Measurements from ENCODE around the gene RUFY4. TPM values are rescaled to one million over a fixed set of nuclear protein-coding genes. Genes with fewer than 3 reads are reported as not detected.
"Not testable (repeated sequence)": the region's sequence is repeated elsewhere in the genome, so short reads cannot be mapped to it uniquely, and the experiment has no call there.

RUFY4 gene
- total RNA-seq, 4 donors from 2014 or later: 0.25 TPM; not detected in 3

GRCh38 chr2:218033208-218033589 lies 35.9 kb upstream of the RUFY4 start:
- in situ Hi-C loops (cut with MboI; ENCODE audit: low sequenced_read_pairs in 4 of 4): no loop called here
- no peak for ATAC-seq
- Histone ChIP-seq H3K4me1 (peaks cover 13 to 15% of the 10 kb centered on the region in 2 donors), H3K27ac (no peak overlapping the region), H3K27me3 (no peaks in the 10 kb centered on the region), H3K4me3 (no peak overlapping the region), H3K9me3 (no peaks in the 10 kb centered on the region), H3K36me3 (no peaks in the 10 kb centered on the region)
- DNase-seq: no peak
- intact Hi-C loops (cut with DNase I; ENCODE audit: low total_unique reads): no loop called here
- TF ChIP-seq, protein P1, sequence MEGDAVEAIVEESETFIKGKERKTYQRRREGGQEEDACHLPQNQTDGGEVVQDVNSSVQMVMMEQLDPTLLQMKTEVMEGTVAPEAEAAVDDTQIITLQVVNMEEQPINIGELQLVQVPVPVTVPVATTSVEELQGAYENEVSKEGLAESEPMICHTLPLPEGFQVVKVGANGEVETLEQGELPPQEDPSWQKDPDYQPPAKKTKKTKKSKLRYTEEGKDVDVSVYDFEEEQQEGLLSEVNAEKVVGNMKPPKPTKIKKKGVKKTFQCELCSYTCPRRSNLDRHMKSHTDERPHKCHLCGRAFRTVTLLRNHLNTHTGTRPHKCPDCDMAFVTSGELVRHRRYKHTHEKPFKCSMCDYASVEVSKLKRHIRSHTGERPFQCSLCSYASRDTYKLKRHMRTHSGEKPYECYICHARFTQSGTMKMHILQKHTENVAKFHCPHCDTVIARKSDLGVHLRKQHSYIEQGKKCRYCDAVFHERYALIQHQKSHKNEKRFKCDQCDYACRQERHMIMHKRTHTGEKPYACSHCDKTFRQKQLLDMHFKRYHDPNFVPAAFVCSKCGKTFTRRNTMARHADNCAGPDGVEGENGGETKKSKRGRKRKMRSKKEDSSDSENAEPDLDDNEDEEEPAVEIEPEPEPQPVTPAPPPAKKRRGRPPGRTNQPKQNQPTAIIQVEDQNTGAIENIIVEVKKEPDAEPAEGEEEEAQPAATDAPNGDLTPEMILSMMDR (IDR thresholded peaks at IDR 0.05 in 4 of 5, conservative IDR thresholded peaks at IDR 0.05 in 1 of 5): no peak
- no peak for TF ChIP-seq POLR2A (IDR thresholded peaks at IDR 0.05)

- peak in 1 of 2 donors; percentile 12 for DNase-seq
- H3K36me3 ChIP-seq: no peaks in the 10 kb centered on the region
- TF ChIP-seq POLR2A (IDR thresholded peaks at IDR 0.05): no peak
- TF ChIP-seq, protein P1 (IDR thresholded peaks at IDR 0.05 in 4 of 5, conservative IDR thresholded peaks at IDR 0.05 in 1 of 5): no peak
- no peak overlapping the region for H3K4me3 ChIP-seq
- H3K27me3 ChIP-seq: no peaks in the 10 kb centered on the region
- peaks cover 11 to 16% of the 10 kb centered on the region in 2 donors for H3K4me1 ChIP-seq
- intact Hi-C loops (cut with DNase I; ENCODE audit: low total_unique reads) (loop anchor here (2.0 kb wide), 3 partner anchors 23 to 247 kb away; no protein-coding TSS in a partner anchor), in situ Hi-C loops (cut with MboI; ENCODE audit: low sequenced_read_pairs in 4 of 4) (no loop called here)
- no peak for ATAC-seq
- H3K27ac ChIP-seq: no peak overlapping the region
- no peaks in the 10 kb centered on the region for H3K9me3 ChIP-seq
These were observed 35.2 kb upstream of the RUFY4 start for GRCh38 chr2:218033590-218034496.

DNA sequence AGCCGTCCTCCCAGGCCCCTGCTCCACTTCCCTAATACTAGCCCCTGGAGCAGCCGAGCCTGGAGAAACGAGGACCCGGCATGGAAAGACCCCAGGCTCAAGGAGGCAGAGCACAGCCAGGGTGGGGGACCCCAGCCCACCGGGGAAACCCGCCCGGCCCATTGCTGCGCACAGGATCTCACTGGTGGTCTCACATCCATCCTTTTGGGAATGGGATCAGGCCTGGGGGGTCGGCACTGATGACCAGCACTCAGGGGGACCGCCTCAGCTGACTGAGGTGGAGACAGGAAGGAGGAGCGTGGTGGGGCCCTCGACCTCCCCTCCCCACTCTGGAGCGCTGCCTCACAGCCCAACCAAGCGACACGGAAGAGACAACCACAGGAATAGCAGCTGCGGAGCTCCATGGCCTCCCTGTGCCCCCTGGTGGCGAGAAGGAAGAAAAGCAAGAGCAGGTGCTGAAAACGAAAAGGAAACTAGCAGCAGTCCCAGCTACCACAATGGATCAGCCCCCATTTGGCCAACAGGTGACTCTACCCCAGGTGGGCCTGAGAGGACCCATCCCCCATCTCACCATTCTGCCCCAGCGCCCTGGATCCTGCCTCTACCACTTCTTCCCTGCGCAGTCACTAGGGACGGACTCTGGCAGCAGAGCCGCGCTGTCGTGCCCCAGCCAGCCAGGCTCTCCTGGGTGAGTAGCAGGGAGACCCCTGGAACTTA lies 34.4 kb upstream of the RUFY4 start:
- TF ChIP-seq, protein P1 (IDR thresholded peaks at IDR 0.05 in 4 of 5, conservative IDR thresholded peaks at IDR 0.05 in 1 of 5): peak; percentile 43 to 84 (median 65)
- ATAC-seq: peak; percentile 86 to 93
- H3K27ac ChIP-seq; H3K9me3 ChIP-seq; H3K27me3 ChIP-seq; H3K36me3 ChIP-seq; in situ Hi-C loops (cut with MboI; ENCODE audit: low sequenced_read_pairs in 4 of 4): not testable (repeated sequence)
- DNase-seq: peak in 1 of 2 donors; percentile 64
- intact Hi-C loops (cut with DNase I; ENCODE audit: low total_unique reads): loop anchor here (2.0 kb wide), 3 partner anchors 24 to 248 kb away; no protein-coding TSS in a partner anchor
- Histone ChIP-seq H3K4me3 (peak overlapping the region; percentile 16 to 38 (median 34)), H3K4me1 (peaks cover 6 to 13% of the 10 kb centered on the region in 2 donors)

DNA sequence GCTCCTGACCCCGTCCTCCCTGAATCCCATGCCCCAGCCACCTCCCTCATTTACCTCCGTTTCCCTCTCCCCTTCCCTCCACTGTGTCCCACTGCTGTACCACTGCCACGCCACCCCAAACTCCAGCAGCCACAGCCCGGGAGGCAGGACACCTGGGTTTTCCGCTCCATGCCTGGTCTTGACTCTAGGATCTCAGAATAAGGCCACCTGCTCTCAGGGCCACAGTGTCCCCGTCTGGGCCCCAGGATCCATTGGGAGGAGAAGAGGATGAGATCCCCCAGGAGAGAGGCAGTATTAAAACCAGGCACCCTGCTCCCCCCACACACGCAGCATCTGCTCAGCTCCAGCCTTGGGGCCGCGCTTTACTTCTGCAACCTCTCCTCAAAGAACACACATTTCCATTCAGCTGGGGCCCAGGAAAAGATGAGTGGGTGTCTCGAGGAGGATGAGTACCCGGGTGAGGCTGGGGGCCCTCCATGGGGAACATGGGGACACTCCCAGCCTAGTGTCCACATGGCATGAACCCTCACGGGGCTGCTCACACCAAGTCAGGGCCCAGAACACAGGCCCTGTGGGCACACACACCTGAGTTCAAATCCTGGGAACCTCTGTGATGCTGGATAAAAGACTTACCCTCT lies 33.5 kb upstream of the RUFY4 start:
- Histone ChIP-seq H3K9me3 (no peaks in the 10 kb centered on the region), H3K27ac (no peak overlapping the region), H3K4me3 (no peak overlapping the region), H3K36me3 (no peaks in the 10 kb centered on the region), H3K4me1 (peaks cover 4 to 13% of the 10 kb centered on the region in 2 donors), H3K27me3 (no peaks in the 10 kb centered on the region)
- intact Hi-C loops (cut with DNase I; ENCODE audit: low total_unique reads) (loop anchor here (2.0 kb wide), 3 partner anchors 25 to 249 kb away; no protein-coding TSS in a partner anchor), in situ Hi-C loops (cut with MboI; ENCODE audit: low sequenced_read_pairs in 4 of 4) (no loop called here)
- ATAC-seq: no peak
- TF ChIP-seq, protein P1 (IDR thresholded peaks at IDR 0.05 in 4 of 5, conservative IDR thresholded peaks at IDR 0.05 in 1 of 5): no peak
- no peak for TF ChIP-seq POLR2A (IDR thresholded peaks at IDR 0.05)
- DNase-seq: no peak
